Mesendoderm (in vitro differentiated cells): ENCODE measurements around the gene MRPS14.

Source experiments
- DNase-seq: peaks from one replicate; pipeline ENCODE4 v3.0.0; 2013
- H2AK5ac ChIP-seq: 2 replicates; pipeline ENCODE4 v1.6.1; 2013; ENCODE audit warnings: low read length, inconsistent platforms
- H2BK120ac ChIP-seq: 2 replicates; pipeline ENCODE4 v1.6.1; 2013; ENCODE audit warnings: low read depth, mild to moderate bottlenecking, low read length, moderate library complexity, mixed read lengths
- H2BK15ac ChIP-seq: replicated peaks from 2 replicates; pipeline ENCODE4 v1.6.1; 2013; ENCODE audit warnings: low read depth, mild to moderate bottlenecking, moderate library complexity
- H2BK5ac ChIP-seq: 2 replicates; pipeline ENCODE4 v1.6.1; 2013; ENCODE audit warnings: low read length, inconsistent platforms
- H3K18ac ChIP-seq: 2 replicates; pipeline ENCODE4 v1.6.1; 2013; ENCODE audit warnings: mild to moderate bottlenecking, low read length, mixed read lengths
- H3K23ac ChIP-seq: one replicate; pipeline ENCODE4 v1.6.1; 2013; ENCODE audit warnings: low read length
- H3K27ac ChIP-seq: 2 replicates; pipeline ENCODE4 v1.5.1; 2013; ENCODE audit warnings: low read depth, mild to moderate bottlenecking, inconsistent platforms, low read length, moderate library complexity
- H3K27me3 ChIP-seq: 2 replicates; pipeline ENCODE4 v1.6.1; 2013; ENCODE audit warnings: low read length, control low read depth, mild to moderate bottlenecking, inconsistent platforms; ENCODE audit not compliant: insufficient read depth, poor library complexity
- H3K36me3 ChIP-seq: 2 replicates; pipeline ENCODE4 v1.6.1; 2013; ENCODE audit warnings: low read length, inconsistent platforms; ENCODE audit not compliant: control insufficient read depth, insufficient read depth
- H3K4ac ChIP-seq: one replicate; pipeline ENCODE4 v1.6.1; 2013; ENCODE audit warnings: low read depth, mild to moderate bottlenecking, low read length, moderate library complexity
- H3K4me1 ChIP-seq: 2 replicates; pipeline ENCODE4 v1.6.1; 2013; ENCODE audit warnings: low read depth, low read length, inconsistent platforms; ENCODE audit not compliant: control insufficient read depth
- H3K4me2 ChIP-seq: 2 replicates; pipeline ENCODE4 v1.6.1; 2013; ENCODE audit warnings: low read length
- H3K4me3 ChIP-seq: 2 replicates; pipeline ENCODE4 v1.5.1; 2013; ENCODE audit warnings: mild to moderate bottlenecking, low read length
- H3K56ac ChIP-seq: one replicate; pipeline ENCODE4 v1.6.1; 2013; ENCODE audit warnings: low read length
- H3K79me1 ChIP-seq: 2 replicates; pipeline ENCODE4 v1.6.1; 2013; ENCODE audit warnings: low read length, inconsistent platforms
- H3K79me2 ChIP-seq: 2 replicates; pipeline ENCODE4 v1.6.1; 2013; ENCODE audit warnings: mild to moderate bottlenecking, low read length; ENCODE audit not compliant: control insufficient read depth, insufficient read depth
- H3K9ac ChIP-seq: 2 replicates; pipeline ENCODE4 v1.6.1; 2013; ENCODE audit warnings: low read length, inconsistent platforms
- H4K5ac ChIP-seq: one replicate; pipeline ENCODE4 v1.6.1; 2013; ENCODE audit warnings: low read length
- H4K8ac ChIP-seq: one replicate; pipeline ENCODE4 v1.6.1; 2013; ENCODE audit warnings: low read depth, mild to moderate bottlenecking, control low read depth, low read length, moderate library complexity
- WGBS: extraction: QIAGEN DNeasy Blood & Tissue Kit; methylation state at CpG from one replicate; pipeline ENCODE4 v1.1.7; 2013; ENCODE audit warnings: low lambda C conversion rate, missing lambda C conversion rate; ENCODE audit not compliant: insufficient coverage; ENCODE audit errors: extremely low coverage; 5-methylcytosine and 5-hydroxymethylcytosine counted together

Gene MRPS14

GRCh38 chr1:175002910-175003517 is 20.2 kb downstream of the MRPS14 start:
- Histone ChIP-seq H2BK5ac (no peak overlapping the region), H2AK5ac (no peak overlapping the region), H3K9ac (no peak overlapping the region), H3K36me3 (peaks cover 2% of the 10 kb centered on the region), H3K79me2 (peaks cover 66% of the 10 kb centered on the region), H2BK15ac (no peak overlapping the region), H4K5ac (no peak overlapping the region), H3K18ac (no peak overlapping the region), H3K79me1 (peaks cover 7% of the 10 kb centered on the region), H3K4me2 (no peak overlapping the region), H3K56ac (no peak overlapping the region), H3K4ac (no peak overlapping the region), H3K4me3 (no peak overlapping the region), H3K4me1 (no peaks in the 10 kb centered on the region), H2BK120ac (no peak overlapping the region), H3K27ac (no peak overlapping the region), H4K8ac (no peak overlapping the region), H3K23ac (no peak overlapping the region), H3K27me3 (no peaks in the 10 kb centered on the region)
- WGBS, result no CpG with 5 or more reads among the region's 17 CpGs
- DNase-seq, result no peak

- Histone ChIP-seq H3K27me3 (no peaks in the 10 kb centered on the region), H3K9ac (peak overlapping the region; percentile 93), H4K5ac (no peak overlapping the region), H3K36me3 (no peaks in the 10 kb centered on the region), H2BK120ac (no peak overlapping the region), H3K18ac (no peak overlapping the region), H3K4me2 (peak overlapping the region; percentile 77), H3K4me1 (no peaks in the 10 kb centered on the region), H2BK5ac (no peak overlapping the region), H4K8ac (no peak overlapping the region), H2AK5ac (no peak overlapping the region), H2BK15ac (no peak overlapping the region), H3K4me3 (peak overlapping the region; percentile 75), H3K23ac (peak overlapping the region; percentile 81), H3K27ac (no peak overlapping the region), H3K56ac (peak overlapping the region; percentile 100), H3K4ac (no peak overlapping the region), H3K79me2 (peaks cover 54% of the 10 kb centered on the region), H3K79me1 (peaks cover 4% of the 10 kb centered on the region)
- no CpG with 5 or more reads among the region's 5 CpGs for WGBS
- no peak for DNase-seq
These were observed 22.5 kb downstream of the MRPS14 start for GRCh38 chr1:175000697-175001187.

- H2BK120ac ChIP-seq, result peak within 1 kb of the TSS; percentile 49
- peak within 1 kb of the TSS; percentile 78 for H2BK5ac ChIP-seq
- peak within 1 kb of the TSS; percentile 81 for H3K23ac ChIP-seq
- H3K36me3 ChIP-seq, result no peaks in the 10 kb centered on the region
- WGBS, result no CpG with 5 or more reads among the region's 71 CpGs
- peak within 1 kb of the TSS; percentile 84 for H3K27ac ChIP-seq
- H3K18ac ChIP-seq, result peak within 1 kb of the TSS; percentile 96
- H3K9ac ChIP-seq, result peak within 1 kb of the TSS; percentile 93
- no peaks in the 10 kb centered on the region for H3K27me3 ChIP-seq
- peak within 1 kb of the TSS; percentile 99 for H3K4ac ChIP-seq
- peak within 1 kb of the TSS; percentile 77 for H3K4me2 ChIP-seq
- no peaks in the 10 kb centered on the region for H3K4me1 ChIP-seq
- peaks cover 1% of the 10 kb centered on the region for H3K79me1 ChIP-seq
- H2AK5ac ChIP-seq, result peak within 1 kb of the TSS; percentile 6
- H4K5ac ChIP-seq, result peak within 1 kb of the TSS; percentile 95
- peaks cover 48% of the 10 kb centered on the region for H3K79me2 ChIP-seq
- H2BK15ac ChIP-seq, result no peak within 1 kb of the TSS
- H4K8ac ChIP-seq, result peak within 1 kb of the TSS; percentile 43
- peak within 1 kb of the TSS; percentile 100 for H3K56ac ChIP-seq
- H3K4me3 ChIP-seq, result peak within 1 kb of the TSS; percentile 75
- peak; percentile 54 for DNase-seq
These were observed 23.1 kb downstream of the MRPS14 start, which contains the start of gene CACYBP for GRCh38 chr1:174999936-175000696. TSS of gene CACYBP (plus strand) at chr1:174999947. CDS start at chr1:175000181, 234 bp downstream.

GRCh38 chr1:174999216-174999935 is 23.8 kb downstream of the MRPS14 start:
- Histone ChIP-seq H3K27ac (peak overlapping the region; percentile 45), H3K23ac (no peak overlapping the region)

GRCh38 chr1:174998569-174999215 is 24.5 kb downstream of the MRPS14 start:
- Histone ChIP-seq H3K18ac (peak overlapping the region; percentile 96), H3K79me2 (peaks cover 37% of the 10 kb centered on the region), H3K4me1 (no peaks in the 10 kb centered on the region), H3K4ac (peak overlapping the region; percentile 99), H3K79me1 (no peaks in the 10 kb centered on the region), H2BK120ac (peak overlapping the region; percentile 49), H4K5ac (peak overlapping the region; percentile 35), H3K27ac (peak overlapping the region; percentile 45), H3K4me3 (peak overlapping the region; percentile 29), H2AK5ac (no peak overlapping the region), H2BK15ac (no peak overlapping the region), H3K36me3 (no peaks in the 10 kb centered on the region), H3K56ac (peak overlapping the region; percentile 100), H3K4me2 (peak overlapping the region; percentile 32), H4K8ac (peak overlapping the region; percentile 43), H3K27me3 (no peaks in the 10 kb centered on the region), H3K9ac (peak overlapping the region; percentile 69), H2BK5ac (no peak overlapping the region), H3K23ac (no peak overlapping the region)
- no CpG with 5 or more reads among the region's 19 CpGs for WGBS
- peak; percentile 75 for DNase-seq

More at GRCh38 chr1:174999216-174999935, 23.8 kb downstream of the MRPS14 start:
- Histone ChIP-seq H2BK15ac (no peak overlapping the region), H3K18ac (peak overlapping the region; percentile 96), H3K56ac (peak overlapping the region; percentile 100), H3K27me3 (no peaks in the 10 kb centered on the region), H3K4me1 (no peaks in the 10 kb centered on the region), H4K5ac (peak overlapping the region; percentile 95), H3K4me2 (peak overlapping the region; percentile 32), H3K79me2 (peaks cover 41% of the 10 kb centered on the region), H2BK120ac (no peak overlapping the region), H2AK5ac (no peak overlapping the region), H2BK5ac (peak overlapping the region; percentile 77), H3K4ac (peak overlapping the region; percentile 99), H3K4me3 (peak overlapping the region; percentile 71), H3K79me1 (no peaks in the 10 kb centered on the region), H3K9ac (peak overlapping the region; percentile 69), H4K8ac (peak overlapping the region; percentile 43), H3K36me3 (no peaks in the 10 kb centered on the region)
- WGBS, result no CpG with 5 or more reads among the region's 58 CpGs
- peak; percentile 99 for DNase-seq
